COLO668 (cell line): ENCODE data around the gene WNT8B.

Experiments
- DNase-seq: peaks from one replicate; lab custom pipeline; 2025; ENCODE audit not compliant: unreplicated experiment; lab: John Stamatoyannopoulos, UW

The WNT8B gene

GRCh38 chr10:100482834-100483185, 20.0 kb downstream of the WNT8B start:
- DNase-seq: no peak

GRCh38 chr10:100483876-100484666, 21.3 kb downstream of the WNT8B start:
- no peak for DNase-seq

GRCh38 chr10:100485366-100485765, 22.6 kb downstream of the WNT8B start:
- no peak for DNase-seq

- no peak for DNase-seq
These were observed 23.1 kb downstream of the WNT8B start for GRCh38 chr10:100485801-100486495.

- DNase-seq: no peak
These were observed 24.7 kb downstream of the WNT8B start for GRCh38 chr10:100487529-100487928.

GRCh38 chr10:100489396-100489795, 26.6 kb downstream of the WNT8B start:
- DNase-seq: no peak

GRCh38 chr10:100490531-100490930, 27.7 kb downstream of the WNT8B start:
- no peak for DNase-seq

- DNase-seq: no peak
These were observed 33.8 kb downstream of the WNT8B start for GRCh38 chr10:100496567-100496966.

GRCh38 chr10:100498059-100498458, 35.2 kb downstream of the WNT8B start:
- no peak for DNase-seq

GRCh38 chr10:100501423-100501822, 38.6 kb downstream of the WNT8B start:
- no peak for DNase-seq

GRCh38 chr10:100502926-100503494, 40.2 kb downstream of the WNT8B start:
- DNase-seq: no peak

GRCh38 chr10:100504096-100504495, 41.3 kb downstream of the WNT8B start:
- no peak for DNase-seq

GRCh38 chr10:100505164-100505563, 42.4 kb downstream of the WNT8B start:
- DNase-seq: no peak

- no peak for DNase-seq
These were observed 44.0 kb downstream of the WNT8B start for GRCh38 chr10:100506596-100507356.

- DNase-seq: no peak
These were observed 44.5 kb downstream of the WNT8B start for GRCh38 chr10:100507357-100507732.

GRCh38 chr10:100508266-100508665, 45.5 kb downstream of the WNT8B start:
- DNase-seq: no peak

GRCh38 chr10:100508691-100509150, 45.9 kb downstream of the WNT8B start:
- peak; percentile 21 for DNase-seq

- DNase-seq: no peak
These were observed 46.5 kb downstream of the WNT8B start for GRCh38 chr10:100509241-100509840.

- DNase-seq: no peak
These were observed 47.9 kb downstream of the WNT8B start for GRCh38 chr10:100510533-100511308.

- no peak for DNase-seq
These were observed 52.8 kb downstream of the WNT8B start for GRCh38 chr10:100515612-100516011.
